ENCODE data around the gene SBDS.
"Not testable (repeated sequence)": the region's sequence is repeated elsewhere in the genome, so short reads cannot be mapped to it uniquely, and the experiment has no call there.

SBDS gene

GRCh38 chr7:66994051-66994450, 1.3 kb downstream of the SBDS start:
- not testable (repeated sequence) for DNase-seq

GRCh38 chr7:66989552-66989951, 5.8 kb downstream of the SBDS start:
- not testable (repeated sequence) for DNase-seq

GRCh38 chr7:66980336-66980735, 15.1 kb downstream of the SBDS start:
- DNase-seq: not testable (repeated sequence)

GRCh38 chr7:66979013-66979412, 16.4 kb downstream of the SBDS start:
- DNase-seq: not testable (repeated sequence)

- not testable (repeated sequence) for DNase-seq
These were observed 17.1 kb downstream of the SBDS start for GRCh38 chr7:66978312-66978711.

GRCh38 chr7:66974986-66975590, 20.3 kb downstream of the SBDS start:
- no peak for DNase-seq

GRCh38 chr7:66970310-66970709, 25.1 kb downstream of the SBDS start:
- no peak for DNase-seq

- DNase-seq: not testable (repeated sequence)
These were observed 26.4 kb downstream of the SBDS start for GRCh38 chr7:66969001-66969400.

GRCh38 chr7:66967029-66967428, 28.4 kb downstream of the SBDS start:
- DNase-seq: no peak

- no peak for DNase-seq
These were observed 31.0 kb downstream of the SBDS start for GRCh38 chr7:66964411-66964810.

GRCh38 chr7:66961096-66961495, 34.3 kb downstream of the SBDS start:
- DNase-seq: no peak

GRCh38 chr7:66960192-66960591, 35.2 kb downstream of the SBDS start:
- no peak for DNase-seq

- no peak for DNase-seq
These were observed 36.6 kb downstream of the SBDS start for GRCh38 chr7:66958538-66959350.

- DNase-seq: no peak
These were observed 37.6 kb downstream of the SBDS start for GRCh38 chr7:66957595-66958290.

GRCh38 chr7:66953044-66953427, 42.4 kb downstream of the SBDS start:
- no peak for DNase-seq

GRCh38 chr7:66952343-66953043, 42.9 kb downstream of the SBDS start:
- no peak for DNase-seq

GRCh38 chr7:66950763-66951162, 44.6 kb downstream of the SBDS start:
- no peak for DNase-seq

- DNase-seq: no peak
These were observed 45.1 kb downstream of the SBDS start for GRCh38 chr7:66950311-66950710.

GRCh38 chr7:66948480-66949109, 46.8 kb downstream of the SBDS start:
- no peak for DNase-seq

- DNase-seq: no peak
These were observed 48.8 kb downstream of the SBDS start for GRCh38 chr7:66946545-66946944.

GRCh38 chr7:66939325-66939724, 56.1 kb downstream of the SBDS start:
- DNase-seq: no peak

GRCh38 chr7:66937940-66938339, 57.4 kb downstream of the SBDS start:
- no peak for DNase-seq

Measured in NCI-H1048 (cell line).